Measurements from ENCODE around the gene SH3D19. TPM values are rescaled to one million over a fixed set of nuclear protein-coding genes. Genes with fewer than 3 reads are reported as not detected.

Gene SH3D19
- total and polyA plus RNA-seq, 2 of the 4 experiments (the other 2 are of a cell fraction), result 14.4 to 27.2 TPM

DNA sequence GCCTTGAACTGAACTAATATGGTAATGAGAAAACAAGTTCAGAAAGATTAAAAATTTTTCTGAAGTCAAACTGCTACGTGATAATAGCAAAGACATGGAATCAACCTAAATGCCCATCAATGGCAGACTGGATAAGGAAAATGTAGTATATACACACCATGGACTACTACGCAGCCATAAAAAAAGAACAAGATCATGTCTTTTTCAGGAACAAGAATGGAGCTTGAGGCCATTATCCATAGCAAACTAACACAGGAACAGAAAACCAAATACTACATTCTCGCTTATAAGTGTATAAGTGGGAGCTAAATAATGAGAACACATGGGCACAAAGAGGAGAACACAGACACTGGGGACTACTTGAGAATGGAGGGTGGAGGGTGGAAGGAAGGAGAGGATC, 230.3 kb downstream of the SH3D19 start:
- intact Hi-C loops (cut with micrococcal nuclease), result loop anchor here (5.0 to 10.0 kb wide), 2 partner anchors 78 to 1110 kb away; partner anchors contain the start of gene LRBA
- H2BK20ac ChIP-seq (ENCODE audit: low read depth, low read length), result no peak overlapping the region
- ChIA-PET CTCF (no interaction called here), POLR2A (ENCODE audit: unreplicated experiment) (no interaction called here)
- H3K9me1 ChIP-seq (ENCODE audit: insufficient read depth, low read length), result no peaks in the 10 kb centered on the region
- no peaks in the 10 kb centered on the region for H3K4me1 ChIP-seq (ENCODE audit: control insufficient read depth, insufficient read depth, low read length)
- H3K23ac ChIP-seq (ENCODE audit: low read depth, low read length), result no peak overlapping the region
- H2BK5ac ChIP-seq (ENCODE audit: low read depth, low read length, poor library complexity, severe bottlenecking), result no peak overlapping the region
- H4K8ac ChIP-seq (ENCODE audit: low read depth in 2 of 2, low read length in 2 of 2), result no peak overlapping the region
- no peak overlapping the region for H4K5ac ChIP-seq (ENCODE audit: low read depth, low read length)
- H3K27me3 ChIP-seq (ENCODE audit: control insufficient read depth, insufficient read depth, low read length), result no peaks in the 10 kb centered on the region
- in situ Hi-C loops (cut with MboI; ENCODE audit: low sequenced_read_pairs), result no loop called here
- no peaks in the 10 kb centered on the region for H3K9me3 ChIP-seq (ENCODE audit: control insufficient read depth, insufficient read depth, low read length)
- WGBS, 2 experiments (ENCODE audit: extremely low coverage in 2 of 2, insufficient read length in 1 of 2), result no CpG with 5 or more reads among the region's 3 CpGs
- DNase-seq (no peak), ATAC-seq (ENCODE audit: low read depth) (no peak)
- H3K27ac ChIP-seq (ENCODE audit: insufficient read depth, low read length), result no peak overlapping the region
- H2BK120ac ChIP-seq (ENCODE audit: low read depth, low read length), result no peak overlapping the region
- no peak overlapping the region for H3K4me3 ChIP-seq (ENCODE audit: insufficient read depth, low read depth, low read length)
- peaks cover 6% of the 10 kb centered on the region; the same call in 1 of the 2 replicates for H4K20me1 ChIP-seq (ENCODE audit: insufficient read depth, low read length)
- H3K18ac ChIP-seq (ENCODE audit: low read depth, low read length), result no peak overlapping the region
- dilution Hi-C loops (cut with HindIII; ENCODE audit: low sequenced_read_pairs, unreplicated experiment), result no loop called here
- peaks cover 0 to 4% of the 10 kb centered on the region in 2 experiments; a peak in 1 of 4 replicates for H3K79me1 ChIP-seq (ENCODE audit: low read depth in 1 of 2, low read length in 2 of 2)
- no peak overlapping the region for H4K91ac ChIP-seq (ENCODE audit: insufficient read depth, low read depth, low read length)
- BruUV-seq (replicated peaks), result no TSS peak
- H3K56ac ChIP-seq (ENCODE audit: extremely low read depth, insufficient read depth, low read length), result no peak overlapping the region
- H2AK9ac ChIP-seq (replicated peaks; ENCODE audit: low read depth, low read length, poor library complexity), result no peak overlapping the region
- no peak overlapping the region for H2AFZ ChIP-seq (replicated peaks; ENCODE audit: low read length, poor library complexity)
- no peaks in the 10 kb centered on the region; the same call in 1 of the 2 replicates for H3K36me3 ChIP-seq (ENCODE audit: control insufficient read depth, insufficient read depth, low read length)
- H3K4ac ChIP-seq (ENCODE audit: low read depth, low read length), result no peak overlapping the region
- H2AK5ac ChIP-seq (ENCODE audit: low read depth, low read length), result no peak overlapping the region
- no peak overlapping the region for H3K14ac ChIP-seq (replicated peaks; ENCODE audit: low read depth, low read length)
- TF ChIP-seq POLR2A (IDR thresholded peaks at IDR 0.05; ENCODE audit: low read depth, low read length) (no peak), FOS (IDR thresholded peaks at IDR 0.05; ENCODE audit: low read depth, low read length) (no peak), MAZ (IDR thresholded peaks at IDR 0.05; ENCODE audit: borderline replicate concordance, low read depth, low read length) (no peak), MXI1 (IDR thresholded peaks at IDR 0.05; ENCODE audit: borderline replicate concordance, low read depth, low read length) (no peak), BHLHE40 (IDR thresholded peaks at IDR 0.05; ENCODE audit: low read depth, low read length) (no peak), SMC3 (IDR thresholded peaks at IDR 0.05; ENCODE audit: low read depth, low read length) (no peak), RCOR1 (IDR thresholded peaks at IDR 0.05; ENCODE audit: insufficient replicate concordance, low read length) (no peak), NFE2L2 (IDR thresholded peaks at IDR 0.05; ENCODE audit: low read depth, low read length) (no peak), RAD21 (IDR thresholded peaks at IDR 0.05; ENCODE audit: low read length) (no peak), CHD1 (IDR thresholded peaks at IDR 0.05; ENCODE audit: low read depth, low read length) (no peak), CEBPB (IDR thresholded peaks at IDR 0.05; ENCODE audit: low read depth, low read length) (no peak), CTCF (conservative IDR thresholded peaks at IDR 0.05; ENCODE audit: low read depth, low read length) (no peak), MAFK (IDR thresholded peaks at IDR 0.05; ENCODE audit: low read depth, low read length) (no peak), RFX5 (IDR thresholded peaks at IDR 0.05; ENCODE audit: low read depth, low read length) (no peak)
- TF ChIP-seq, protein P1, sequence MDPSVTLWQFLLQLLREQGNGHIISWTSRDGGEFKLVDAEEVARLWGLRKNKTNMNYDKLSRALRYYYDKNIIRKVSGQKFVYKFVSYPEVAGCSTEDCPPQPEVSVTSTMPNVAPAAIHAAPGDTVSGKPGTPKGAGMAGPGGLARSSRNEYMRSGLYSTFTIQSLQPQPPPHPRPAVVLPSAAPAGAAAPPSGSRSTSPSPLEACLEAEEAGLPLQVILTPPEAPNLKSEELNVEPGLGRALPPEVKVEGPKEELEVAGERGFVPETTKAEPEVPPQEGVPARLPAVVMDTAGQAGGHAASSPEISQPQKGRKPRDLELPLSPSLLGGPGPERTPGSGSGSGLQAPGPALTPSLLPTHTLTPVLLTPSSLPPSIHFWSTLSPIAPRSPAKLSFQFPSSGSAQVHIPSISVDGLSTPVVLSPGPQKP (IDR thresholded peaks at IDR 0.05; ENCODE audit: borderline replicate concordance, low read depth, low read length), result no peak
- TF ChIP-seq, protein P2, sequence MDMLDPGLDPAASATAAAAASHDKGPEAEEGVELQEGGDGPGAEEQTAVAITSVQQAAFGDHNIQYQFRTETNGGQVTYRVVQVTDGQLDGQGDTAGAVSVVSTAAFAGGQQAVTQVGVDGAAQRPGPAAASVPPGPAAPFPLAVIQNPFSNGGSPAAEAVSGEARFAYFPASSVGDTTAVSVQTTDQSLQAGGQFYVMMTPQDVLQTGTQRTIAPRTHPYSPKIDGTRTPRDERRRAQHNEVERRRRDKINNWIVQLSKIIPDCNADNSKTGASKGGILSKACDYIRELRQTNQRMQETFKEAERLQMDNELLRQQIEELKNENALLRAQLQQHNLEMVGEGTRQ (IDR thresholded peaks at IDR 0.05; ENCODE audit: low read depth, low read length), result no peak
- H3K4me2 ChIP-seq (ENCODE audit: low read depth, low read length), result no peak overlapping the region
- no peak overlapping the region for H3K9ac ChIP-seq (ENCODE audit: low read depth, low read length)
- no peak overlapping the region for H2BK15ac ChIP-seq (ENCODE audit: low read depth, low read length)
